Fibroblast of mammary gland (primary cell): Measurements from ENCODE around the gene INTS6.

Source experiments
- DNase-seq: peaks from one replicate; pipeline ENCODE4 v3.0.0-alpha.2; 2010; ENCODE audit warnings: low read depth
- H3K4me3 ChIP-seq: 2 replicates; pipeline ENCODE4 v1.5.1; 2011; ENCODE audit warnings: low read depth, mild to moderate bottlenecking, low read length, moderate library complexity; ENCODE audit not compliant: control insufficient read depth
- CTCF ChIP-seq: conservative IDR thresholded peaks from 2 replicates; pipeline ENCODE4 v1.5.1; 2011; ENCODE audit warnings: low read depth, low read length, inconsistent platforms; ENCODE audit not compliant: control insufficient read depth, insufficient read depth

INTS6 gene

GRCh38 chr13:51396352-51396751 lies 56.5 kb downstream of the INTS6 start:
- H3K4me3 ChIP-seq, result no peak overlapping the region
- peak; percentile 38 for DNase-seq
- no peak for TF ChIP-seq CTCF

- DNase-seq, result no peak
- no peak for TF ChIP-seq CTCF
- H3K4me3 ChIP-seq, result no peak overlapping the region
Measured at GRCh38 chr13:51394724-51395123, 58.1 kb downstream of the INTS6 start.

GRCh38 chr13:51385114-51385513 lies 67.7 kb downstream of the INTS6 start:
- TF ChIP-seq CTCF, result no peak
- DNase-seq, result no peak
- H3K4me3 ChIP-seq, result no peak overlapping the region

GRCh38 chr13:51380269-51380668 lies 72.6 kb downstream of the INTS6 start:
- no peak for TF ChIP-seq CTCF
- peak; percentile 46 for DNase-seq

GRCh38 chr13:51373451-51373850 lies 79.4 kb downstream of the INTS6 start:
- TF ChIP-seq CTCF, result no peak
- H3K4me3 ChIP-seq, result no peak overlapping the region
- no peak for DNase-seq

More at GRCh38 chr13:51380269-51380668, 72.6 kb downstream of the INTS6 start:
- no peak overlapping the region for H3K4me3 ChIP-seq

GRCh38 chr13:51371768-51372399 lies 81.0 kb downstream of the INTS6 start:
- TF ChIP-seq CTCF, result no peak
- no peak for DNase-seq
- H3K4me3 ChIP-seq, result no peak overlapping the region

- TF ChIP-seq CTCF, result no peak
- H3K4me3 ChIP-seq, result no peak overlapping the region
- no peak for DNase-seq
Measured at GRCh38 chr13:51370811-51371210, 82.0 kb downstream of the INTS6 start.
